Astrocyte (in vitro differentiated cells and primary cell): ENCODE data around the gene ADGRG6. TPM values are rescaled to one million over a fixed set of nuclear protein-coding genes. Genes with fewer than 3 reads are reported as not detected.

ENCODE experiments used
- DNase-seq: peaks from one replicate; pipeline ENCODE4 v3.0.0-alpha.2; 2010; ENCODE audit warnings: low read depth
- FAIRE-seq: peaks from 2 replicates; lab custom pipeline; 2011; peaks lifted over from hg19 to GRCh38; lab: Jason Lieb, UNC
- H2AFZ ChIP-seq: 2 replicates; pipeline ENCODE4 v1.6.0; 2012; ENCODE audit warnings: low read depth, low read length, inconsistent platforms
- H3K27ac ChIP-seq: 2 replicates; pipeline ENCODE4 v1.5.1; 2011; ENCODE audit warnings: low read depth, low read length, inconsistent platforms
- H3K27me3 ChIP-seq: 2 replicates; pipeline ENCODE4 v1.6.0; 2011; ENCODE audit warnings: low read length, inconsistent platforms; ENCODE audit not compliant: insufficient read depth
- H3K36me3 ChIP-seq: 2 replicates; pipeline ENCODE4 v1.5.1; 2011; ENCODE audit warnings: low read length, inconsistent platforms; ENCODE audit not compliant: insufficient read depth
- H3K4me1 ChIP-seq: 2 replicates; pipeline ENCODE4 v1.5.1; 2011; ENCODE audit warnings: low read length, inconsistent platforms; ENCODE audit not compliant: insufficient read depth
- H3K4me2 ChIP-seq: 2 replicates; pipeline ENCODE4 v1.6.0; 2012; ENCODE audit warnings: low read length, inconsistent platforms
- H3K4me3 ChIP-seq: 2 replicates; pipeline ENCODE4 v1.5.1; 2011; ENCODE audit warnings: low read depth, mild to moderate bottlenecking, low read length, inconsistent platforms; ENCODE audit not compliant: insufficient read depth
- H3K79me2 ChIP-seq: 2 replicates; pipeline ENCODE4 v1.6.0; 2012; ENCODE audit warnings: mild to moderate bottlenecking, low read length, inconsistent platforms; ENCODE audit not compliant: insufficient read depth
- H3K9ac ChIP-seq: 2 replicates; pipeline ENCODE4 v1.6.0; 2012; ENCODE audit warnings: mild to moderate bottlenecking, low read length, inconsistent platforms
- H3K9me3 ChIP-seq: 2 replicates; pipeline ENCODE4 v1.5.1; 2012; ENCODE audit warnings: low read depth, mild to moderate bottlenecking, low read length, inconsistent platforms; ENCODE audit not compliant: insufficient read depth
- H4K20me1 ChIP-seq: 2 replicates; pipeline ENCODE4 v1.6.0; 2012; ENCODE audit warnings: low read length, inconsistent platforms; ENCODE audit not compliant: insufficient read depth
- H3K27ac Mint-ChIP-seq: one replicate; pipeline ENCODE4 v1.8.0; 2021; ENCODE audit warnings: mild to moderate bottlenecking, mixed read lengths; ENCODE audit not compliant: unreplicated experiment
- H3K27me3 Mint-ChIP-seq: one replicate; pipeline ENCODE4 v1.8.0; 2021; ENCODE audit warnings: low read depth, mixed read lengths; ENCODE audit not compliant: unreplicated experiment
- H3K36me3 Mint-ChIP-seq: one replicate; pipeline ENCODE4 v1.8.0; 2021; ENCODE audit warnings: low read depth, mixed read lengths; ENCODE audit not compliant: unreplicated experiment
- H3K4me1 Mint-ChIP-seq: one replicate; pipeline ENCODE4 v1.8.0; 2021; ENCODE audit warnings: low read depth, mixed read lengths; ENCODE audit not compliant: unreplicated experiment
- H3K4me3 Mint-ChIP-seq: one replicate; pipeline ENCODE4 v1.8.0; 2021; ENCODE audit warnings: mild to moderate bottlenecking, moderate library complexity, mixed read lengths; ENCODE audit not compliant: unreplicated experiment
- H3K9me3 Mint-ChIP-seq: one replicate; pipeline ENCODE4 v1.8.0; 2021; ENCODE audit warnings: mild to moderate bottlenecking, mixed read lengths; ENCODE audit not compliant: unreplicated experiment
- EZH2 ChIP-seq: IDR thresholded peaks from 2 replicates; pipeline ENCODE4 v1.6.1; 2012; ENCODE audit warnings: mild to moderate bottlenecking, low read length, inconsistent platforms; ENCODE audit not compliant: insufficient read depth
- total RNA-seq: library from RNA; stranded (reverse); gene quantifications from 2 replicates; pipeline ENCODE4 v1.2.1, GENCODE V29; 2021
- TF ChIP-seq, protein P1 (sequence below): IDR thresholded peaks from 2 replicates; pipeline ENCODE4 v1.5.1; 2011; ENCODE audit warnings: low read depth, mild to moderate bottlenecking, inconsistent platforms, low read length, moderate library complexity; ENCODE audit not compliant: insufficient read depth

The ADGRG6 gene
- total RNA-seq, 1 donor from 2014 or later, result 98.2 TPM

DNA sequence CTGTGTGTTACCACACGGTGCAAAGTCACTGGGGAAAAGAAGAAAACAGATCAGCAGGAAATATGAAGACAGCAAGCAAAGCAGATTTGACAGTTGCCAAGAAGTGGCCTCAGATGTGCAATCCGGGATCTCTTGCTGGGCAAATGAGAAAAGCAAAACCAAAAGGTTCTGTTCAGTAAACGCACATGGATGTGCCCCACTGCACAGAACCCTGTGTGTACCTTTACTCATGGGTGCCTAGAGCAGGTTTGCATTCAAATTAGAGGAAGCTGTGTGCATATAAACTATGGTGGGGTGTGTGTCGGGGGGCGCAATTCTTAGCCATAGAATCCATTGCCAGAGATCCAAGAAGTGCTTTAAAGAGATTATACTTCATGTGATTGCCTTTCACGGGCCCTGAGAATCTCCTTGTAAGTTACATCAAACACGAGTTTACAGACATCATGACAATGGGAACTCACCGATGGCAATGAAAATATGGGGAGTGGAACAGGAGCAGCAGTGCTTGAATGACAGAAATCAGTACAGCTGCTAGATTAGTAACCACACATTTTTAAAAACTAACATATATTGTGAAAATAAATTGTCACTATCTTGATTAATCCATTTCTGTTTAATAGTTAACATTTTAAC lies 154.3 kb downstream of the ADGRG6 start:
- H3K27ac ChIP-seq, result no peak overlapping the region
- no peaks in the 10 kb centered on the region for H3K4me1 ChIP-seq
- Mint-ChIP-seq H3K4me3 (no peak overlapping the region), H3K9me3 (no peaks in the 10 kb centered on the region), H3K27me3 (no peaks in the 10 kb centered on the region), H3K36me3 (peaks cover 15% of the 10 kb centered on the region), H3K27ac (no peak overlapping the region), H3K4me1 (peaks cover 13% of the 10 kb centered on the region)
- no peaks in the 10 kb centered on the region for H3K36me3 ChIP-seq
- H4K20me1 ChIP-seq, result no peaks in the 10 kb centered on the region
- H3K9ac ChIP-seq, result no peak overlapping the region
- no peak for TF ChIP-seq EZH2
- TF ChIP-seq, protein P1, sequence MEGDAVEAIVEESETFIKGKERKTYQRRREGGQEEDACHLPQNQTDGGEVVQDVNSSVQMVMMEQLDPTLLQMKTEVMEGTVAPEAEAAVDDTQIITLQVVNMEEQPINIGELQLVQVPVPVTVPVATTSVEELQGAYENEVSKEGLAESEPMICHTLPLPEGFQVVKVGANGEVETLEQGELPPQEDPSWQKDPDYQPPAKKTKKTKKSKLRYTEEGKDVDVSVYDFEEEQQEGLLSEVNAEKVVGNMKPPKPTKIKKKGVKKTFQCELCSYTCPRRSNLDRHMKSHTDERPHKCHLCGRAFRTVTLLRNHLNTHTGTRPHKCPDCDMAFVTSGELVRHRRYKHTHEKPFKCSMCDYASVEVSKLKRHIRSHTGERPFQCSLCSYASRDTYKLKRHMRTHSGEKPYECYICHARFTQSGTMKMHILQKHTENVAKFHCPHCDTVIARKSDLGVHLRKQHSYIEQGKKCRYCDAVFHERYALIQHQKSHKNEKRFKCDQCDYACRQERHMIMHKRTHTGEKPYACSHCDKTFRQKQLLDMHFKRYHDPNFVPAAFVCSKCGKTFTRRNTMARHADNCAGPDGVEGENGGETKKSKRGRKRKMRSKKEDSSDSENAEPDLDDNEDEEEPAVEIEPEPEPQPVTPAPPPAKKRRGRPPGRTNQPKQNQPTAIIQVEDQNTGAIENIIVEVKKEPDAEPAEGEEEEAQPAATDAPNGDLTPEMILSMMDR, result no peak
- no peaks in the 10 kb centered on the region for H3K79me2 ChIP-seq
- no peak overlapping the region for H3K4me3 ChIP-seq
- no peak for FAIRE-seq
- H3K27me3 ChIP-seq, result no peaks in the 10 kb centered on the region
- no peak for DNase-seq
- H3K9me3 ChIP-seq, result no peaks in the 10 kb centered on the region
- H2AFZ ChIP-seq, result no peak overlapping the region
- no peak overlapping the region for H3K4me2 ChIP-seq

DNA sequence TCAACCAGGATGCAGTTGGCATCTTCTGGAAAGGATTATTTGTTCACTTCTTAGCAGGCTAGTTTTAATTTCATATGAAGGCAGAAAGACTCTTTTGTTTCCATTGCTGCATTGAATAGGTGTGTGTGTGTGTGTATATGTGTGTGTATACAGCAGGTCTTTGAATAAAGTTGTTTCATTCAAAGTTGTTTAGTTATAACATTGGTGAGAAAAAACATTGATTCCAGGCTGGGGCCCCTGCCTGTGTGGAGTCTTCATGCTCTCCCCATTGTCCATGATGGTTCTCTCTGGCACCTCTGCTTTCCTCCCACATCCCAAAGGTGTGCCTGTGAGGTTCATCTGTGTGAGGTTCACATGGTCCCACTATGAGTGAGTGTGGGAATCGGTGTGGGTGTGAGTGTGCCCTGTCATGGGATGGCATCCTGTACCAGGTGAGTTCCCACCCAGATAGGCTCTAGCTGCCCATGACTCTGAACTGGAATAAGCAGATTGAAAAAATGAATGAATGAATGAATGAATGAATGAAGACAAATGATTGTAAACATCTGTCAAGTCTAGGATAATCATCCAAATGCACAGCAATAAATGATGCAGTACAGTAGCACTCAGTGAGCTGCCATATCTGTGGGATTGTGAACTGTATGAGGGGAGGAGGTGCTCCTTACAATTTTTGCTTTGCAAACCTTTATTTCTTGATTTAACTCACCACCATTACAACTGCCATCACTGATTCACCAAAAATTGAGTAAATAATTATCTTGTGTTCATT lies 156.0 kb downstream of the ADGRG6 start:
- no peaks in the 10 kb centered on the region for H3K79me2 ChIP-seq
- DNase-seq (no peak), FAIRE-seq (no peak)
- no peaks in the 10 kb centered on the region for H3K27me3 ChIP-seq
- Mint-ChIP-seq H3K27ac (no peak overlapping the region), H3K9me3 (peaks cover 4% of the 10 kb centered on the region), H3K4me3 (no peak overlapping the region), H3K36me3 (peaks cover 7% of the 10 kb centered on the region), H3K27me3 (no peaks in the 10 kb centered on the region), H3K4me1 (peaks cover 13% of the 10 kb centered on the region)
- H3K9me3 ChIP-seq, result no peaks in the 10 kb centered on the region
- H3K27ac ChIP-seq, result no peak overlapping the region
- no peak overlapping the region for H2AFZ ChIP-seq
- H3K4me1 ChIP-seq, result no peaks in the 10 kb centered on the region
- H3K4me2 ChIP-seq, result no peak overlapping the region
- H3K36me3 ChIP-seq, result no peaks in the 10 kb centered on the region
- H3K9ac ChIP-seq, result no peak overlapping the region
- no peak overlapping the region for H3K4me3 ChIP-seq
- no peaks in the 10 kb centered on the region for H4K20me1 ChIP-seq
- no peak for TF ChIP-seq EZH2

DNA sequence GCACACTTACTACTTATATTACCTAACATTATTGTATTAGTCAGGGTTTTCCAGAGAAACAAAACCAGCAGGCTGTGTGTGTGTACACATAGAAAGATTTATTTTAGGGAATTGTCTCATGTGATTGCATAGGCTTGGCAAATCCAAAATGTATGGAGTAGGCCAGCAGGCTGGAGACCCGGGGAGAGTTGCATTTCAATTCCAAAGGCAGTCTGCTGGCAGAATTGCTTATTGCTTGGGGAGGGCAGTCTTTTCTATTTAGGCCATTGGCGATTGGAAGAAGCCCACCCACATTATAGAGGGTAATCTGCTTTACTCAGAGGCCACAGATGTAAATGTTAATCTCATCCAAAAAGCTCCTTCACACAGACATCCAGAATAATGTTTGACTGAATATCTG lies 157.0 kb downstream of the ADGRG6 start:
- H2AFZ ChIP-seq, result no peak overlapping the region
- H4K20me1 ChIP-seq, result no peaks in the 10 kb centered on the region
- H3K4me2 ChIP-seq, result no peak overlapping the region
- no peak for TF ChIP-seq EZH2
- TF ChIP-seq, protein P1, result no peak
- no peak overlapping the region for H3K27ac ChIP-seq
- H3K4me1 ChIP-seq, result no peaks in the 10 kb centered on the region
- no peak overlapping the region for H3K4me3 ChIP-seq
- peaks cover 10% of the 10 kb centered on the region for H3K36me3 Mint-ChIP-seq
- H3K9me3 Mint-ChIP-seq, result peaks cover 4% of the 10 kb centered on the region
- no peaks in the 10 kb centered on the region for H3K27me3 Mint-ChIP-seq
- H3K27ac Mint-ChIP-seq, result peak overlapping the region; percentile 50
- no peak overlapping the region for H3K4me3 Mint-ChIP-seq
- no peaks in the 10 kb centered on the region for H3K9me3 ChIP-seq
- FAIRE-seq (no peak), DNase-seq (no peak)
- H3K79me2 ChIP-seq, result no peaks in the 10 kb centered on the region
- H3K4me1 Mint-ChIP-seq, result peaks cover 13% of the 10 kb centered on the region
- no peaks in the 10 kb centered on the region for H3K36me3 ChIP-seq
- H3K9ac ChIP-seq, result no peak overlapping the region
- no peaks in the 10 kb centered on the region for H3K27me3 ChIP-seq
